HCT116 (cell line): ENCODE data around the gene PGBD5. TPM values are rescaled to one million over a fixed set of nuclear protein-coding genes. Genes with fewer than 3 reads are reported as not detected.

Experiments
- ATAC-seq: fragments of 200-7000 bp; cut with Tn5 transposase; 2 replicates; pipeline ENCODE4 v1.9.1; 2020; ENCODE audit warnings: mild to moderate bottlenecking, moderate library complexity
- BruUV-seq: library from RNA; stranded (reverse); fragments of 400-500 nt; replicated peaks from 2 replicates; lab custom pipeline; 2021; lab: Mats Ljungman, UMichigan
- CTCF ChIA-PET: fragments of 300-600 bp; sonication (Branson Sonifier 250); formaldehyde crosslinking; loops from one replicate; lab custom pipeline; 2021; ENCODE audit warnings: antibody characterized with exemption; lab: Charles Lee
- POLR2A ChIA-PET: fragments of 300-600, 350-600 bp; sonication (Branson Sonifier 250); formaldehyde crosslinking; loops from one replicate; lab custom pipeline; 2021; ENCODE audit warnings: antibody characterized with exemption; lab: Charles Lee
- RAD21 ChIA-PET, 2 experiments: fragments of 300-600 bp; sonication (Branson Sonifier 250); formaldehyde crosslinking; loops; one replicate each; lab custom pipeline; 2023; ENCODE audit warnings: low total read pairs in 2 of 2; ENCODE audit not compliant: uncharacterized antibody in 2 of 2, unreplicated experiment in 2 of 2, low non-redundant PET in 1 of 2; lab: Charles Lee
- DNase-seq: peaks from one replicate; pipeline ENCODE4 v3.0.0-alpha.2; 2010; ENCODE audit warnings: low read depth, low spot score
- H2AFZ ChIP-seq: fragments of 200-600 bp; shearing (Covaris generic), sonication (generic); 2 replicates; pipeline ENCODE4 v1.6.1; 2017; ENCODE audit warnings: low read depth, mixed run types, mixed read lengths, antibody characterized with exemption, low read length; ENCODE audit not compliant: poor library complexity, severe bottlenecking
- H3K27ac ChIP-seq: 2 replicates; pipeline ENCODE4 v1.5.1; 2012; ENCODE audit warnings: low read depth, low read length
- H3K27me3 ChIP-seq: fragments of 200-600 bp; sonication (generic); 2 replicates; pipeline ENCODE4 v1.6.1; 2016; ENCODE audit warnings: mixed run types, low read length, mixed read lengths; ENCODE audit not compliant: insufficient read depth
- H3K36me3 ChIP-seq, 2 experiments: fragments of 200-500 bp in 1 of 2; fragments of 200-600 bp in 1 of 2; sonication (Bioruptor generic) in 1 of 2; sonication (generic) in 1 of 2; 2 replicates each; pipeline versions ENCODE4 v1.5.1 to v1.6.1; 2014 to 2016; ENCODE audit warnings: low read length in 2 of 2, inconsistent platforms in 1 of 2, mixed read lengths in 1 of 2, mixed run types in 1 of 2; ENCODE audit not compliant: insufficient read depth in 2 of 2, control insufficient read depth in 1 of 2
- H3K4me1 ChIP-seq, 2 experiments: fragments of 200-600 bp in 1 of 2; sonication (generic) in 1 of 2; 2 replicates each; pipeline versions ENCODE4 v1.5.1 to v1.6.1; 2012 to 2017; ENCODE audit warnings: low read length in 2 of 2, inconsistent platforms in 1 of 2, mild to moderate bottlenecking in 1 of 2, mixed read lengths in 1 of 2, mixed run types in 1 of 2, moderate library complexity in 1 of 2; ENCODE audit not compliant: insufficient read depth in 2 of 2, control insufficient read depth in 1 of 2
- H3K4me2 ChIP-seq: fragments of 200-600 bp; sonication (generic); 2 replicates; pipeline ENCODE4 v1.6.1; 2017; ENCODE audit warnings: mixed run types, low read length, mixed read lengths
- H3K4me3 ChIP-seq, 2 experiments: fragments of 200-600 bp in 1 of 2; sonication (generic) in 1 of 2; replicated peaks in 1 of 2; 2 replicates each; pipeline ENCODE4 v1.5.1; 2011 to 2016; ENCODE audit warnings: low read length in 2 of 2, control low read depth in 1 of 2, low read depth in 1 of 2, mild to moderate bottlenecking in 1 of 2, mixed read lengths in 1 of 2, mixed run types in 1 of 2
- H3K79me2 ChIP-seq: fragments of 200-600 bp; sonication (generic); 2 replicates; pipeline ENCODE4 v1.6.1; 2017; ENCODE audit warnings: mild to moderate bottlenecking, mixed run types, low read length, moderate library complexity, mixed read lengths; ENCODE audit not compliant: insufficient read depth
- H3K9ac ChIP-seq: fragments of 200-600 bp; sonication (generic); 2 replicates; pipeline ENCODE4 v1.6.1; 2016; ENCODE audit warnings: low read length, mixed read lengths
- H3K9me2 ChIP-seq: fragments of 200-600 bp; sonication (generic), shearing (Covaris generic); 2 replicates; pipeline ENCODE4 v1.6.1; 2017; ENCODE audit warnings: mixed run types, mild to moderate bottlenecking, moderate library complexity; ENCODE audit not compliant: insufficient read depth
- H3K9me3 ChIP-seq, 2 experiments: fragments of 200-500 bp in 1 of 2; fragments of 200-600 bp in 1 of 2; sonication (Bioruptor generic) in 1 of 2; sonication (generic) in 1 of 2; 2 replicates each; pipeline ENCODE4 v1.6.1; 2014 to 2017; ENCODE audit warnings: low read length in 2 of 2, mixed read lengths in 2 of 2, inconsistent platforms in 1 of 2, low read depth in 1 of 2, mild to moderate bottlenecking in 1 of 2, mixed run types in 1 of 2, moderate library complexity in 1 of 2; ENCODE audit not compliant: control insufficient read depth in 1 of 2, insufficient read depth in 1 of 2
- H4K20me1 ChIP-seq: fragments of 200-600 bp; sonication (generic), shearing (Covaris generic); 2 replicates; pipeline ENCODE4 v1.6.1; 2017; ENCODE audit warnings: mixed run types, mild to moderate bottlenecking, moderate library complexity; ENCODE audit not compliant: insufficient read depth
- ELF1 ChIP-seq: IDR thresholded peaks from 2 replicates; pipeline ENCODE4 v1.6.1; 2012; ENCODE audit warnings: low read depth, borderline replicate concordance
- JUND ChIP-seq: IDR thresholded peaks from 2 replicates; pipeline ENCODE4 v1.6.1; 2012
- SRF ChIP-seq: IDR thresholded peaks from 2 replicates; pipeline ENCODE4 v1.6.1; 2012; ENCODE audit warnings: low read depth
- intact Hi-C: fragments of 100-400 bp; cut with micrococcal nuclease; formaldehyde crosslinking; loops from 2 replicates; pipeline ENCODE4 v1.10.0; 2022
- total RNA-seq: library from RNA; stranded (reverse); gene quantifications from one replicate; pipeline ENCODE4 v1.2.1, GENCODE V29; 2021; ENCODE audit not compliant: unreplicated experiment
- TF ChIP-seq, protein P1 (sequence below): IDR thresholded peaks from 2 replicates; pipeline ENCODE4 v1.6.1; 2012; ENCODE audit warnings: low read depth

The PGBD5 gene
- total RNA-seq, 1 experiment from 2014 or later, result 0.27 TPM

DNA sequence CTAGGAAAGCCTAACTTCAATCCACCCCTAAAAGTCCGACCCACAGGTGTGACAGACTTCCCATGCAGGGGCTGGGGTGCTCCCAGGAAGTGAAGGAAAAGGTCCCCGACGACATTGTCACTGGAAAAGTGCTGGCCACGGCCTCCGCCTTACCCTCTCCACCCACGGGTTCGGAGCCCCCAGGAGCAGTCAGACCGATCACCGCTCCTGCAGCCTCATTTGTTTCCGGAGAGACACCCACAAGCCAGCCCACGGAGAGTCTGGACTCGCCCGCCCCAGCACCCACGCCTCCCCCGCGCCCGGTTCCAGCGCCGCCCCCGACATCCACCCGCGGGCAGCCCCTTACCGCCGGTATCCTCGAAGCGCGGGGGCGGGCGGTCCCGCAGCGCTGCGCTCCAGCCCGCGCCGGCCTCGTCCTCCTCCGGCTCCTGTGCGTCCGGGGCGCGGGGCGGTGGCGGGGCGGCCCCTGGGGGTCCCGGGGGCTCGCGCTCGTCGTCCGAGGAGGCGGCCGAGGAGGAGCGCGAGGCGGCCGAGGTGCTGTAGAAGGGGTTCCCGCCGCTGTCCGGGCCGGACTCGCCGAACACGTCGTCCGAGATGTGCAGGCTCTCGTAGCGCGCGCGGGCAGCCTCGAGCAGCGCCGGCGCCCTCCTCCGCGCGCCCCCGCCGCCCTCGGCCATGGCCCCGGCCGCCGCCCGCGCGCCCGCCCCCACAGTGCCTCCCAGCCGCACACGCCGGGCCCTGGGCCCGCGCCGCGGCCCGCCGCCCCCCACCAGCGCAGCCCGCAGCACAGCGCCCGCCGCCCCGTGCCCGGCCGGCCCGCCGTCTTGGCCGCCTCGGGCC, 660 bp downstream of the PGBD5 start:
- H3K79me2 ChIP-seq, result no peaks in the 10 kb centered on the region
- H2AFZ ChIP-seq, result no peak overlapping the region
- ATAC-seq (no peak), DNase-seq (no peak)
- ChIA-PET POLR2A (no interaction called here), RAD21 (no interaction called here), CTCF (no interaction called here)
- no peak for TF ChIP-seq ELF1
- TF ChIP-seq JUND, result no peak
- TF ChIP-seq SRF, result no peak
- TF ChIP-seq, protein P1, sequence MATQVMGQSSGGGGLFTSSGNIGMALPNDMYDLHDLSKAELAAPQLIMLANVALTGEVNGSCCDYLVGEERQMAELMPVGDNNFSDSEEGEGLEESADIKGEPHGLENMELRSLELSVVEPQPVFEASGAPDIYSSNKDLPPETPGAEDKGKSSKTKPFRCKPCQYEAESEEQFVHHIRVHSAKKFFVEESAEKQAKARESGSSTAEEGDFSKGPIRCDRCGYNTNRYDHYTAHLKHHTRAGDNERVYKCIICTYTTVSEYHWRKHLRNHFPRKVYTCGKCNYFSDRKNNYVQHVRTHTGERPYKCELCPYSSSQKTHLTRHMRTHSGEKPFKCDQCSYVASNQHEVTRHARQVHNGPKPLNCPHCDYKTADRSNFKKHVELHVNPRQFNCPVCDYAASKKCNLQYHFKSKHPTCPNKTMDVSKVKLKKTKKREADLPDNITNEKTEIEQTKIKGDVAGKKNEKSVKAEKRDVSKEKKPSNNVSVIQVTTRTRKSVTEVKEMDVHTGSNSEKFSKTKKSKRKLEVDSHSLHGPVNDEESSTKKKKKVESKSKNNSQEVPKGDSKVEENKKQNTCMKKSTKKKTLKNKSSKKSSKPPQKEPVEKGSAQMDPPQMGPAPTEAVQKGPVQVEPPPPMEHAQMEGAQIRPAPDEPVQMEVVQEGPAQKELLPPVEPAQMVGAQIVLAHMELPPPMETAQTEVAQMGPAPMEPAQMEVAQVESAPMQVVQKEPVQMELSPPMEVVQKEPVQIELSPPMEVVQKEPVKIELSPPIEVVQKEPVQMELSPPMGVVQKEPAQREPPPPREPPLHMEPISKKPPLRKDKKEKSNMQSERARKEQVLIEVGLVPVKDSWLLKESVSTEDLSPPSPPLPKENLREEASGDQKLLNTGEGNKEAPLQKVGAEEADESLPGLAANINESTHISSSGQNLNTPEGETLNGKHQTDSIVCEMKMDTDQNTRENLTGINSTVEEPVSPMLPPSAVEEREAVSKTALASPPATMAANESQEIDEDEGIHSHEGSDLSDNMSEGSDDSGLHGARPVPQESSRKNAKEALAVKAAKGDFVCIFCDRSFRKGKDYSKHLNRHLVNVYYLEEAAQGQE, result no peak
- no peak overlapping the region for H3K27ac ChIP-seq
- no peaks in the 10 kb centered on the region for H3K9me3 ChIP-seq
- no peaks in the 10 kb centered on the region for H3K36me3 ChIP-seq
- H3K9me2 ChIP-seq, result no peaks in the 10 kb centered on the region
- no TSS peak for BruUV-seq
- no peaks in the 10 kb centered on the region for H3K4me1 ChIP-seq
- H3K4me2 ChIP-seq, result no peak overlapping the region
- H3K27me3 ChIP-seq, result peaks cover 32% of the 10 kb centered on the region
- intact Hi-C loops, result no loop called here
- H4K20me1 ChIP-seq, result no peaks in the 10 kb centered on the region
- H3K9ac ChIP-seq, result no peak overlapping the region
- no peak overlapping the region for H3K4me3 ChIP-seq
